Smooth muscle cell (in vitro differentiated cells): Measurements from ENCODE around the gene SOS1. TPM values are rescaled to one million over a fixed set of nuclear protein-coding genes. Genes with fewer than 3 reads are reported as not detected.

Source experiments
- DNase-seq: peaks from one replicate; lab custom pipeline; 2025; ENCODE audit not compliant: unreplicated experiment; lab: John Stamatoyannopoulos, UW
- H2AFZ ChIP-seq: fragments of 200-600 bp; sonication (generic); 2 replicates; pipeline ENCODE4 v1.6.0; 2016; ENCODE audit warnings: antibody characterized with exemption, low read depth, mild to moderate bottlenecking
- H3F3A ChIP-seq: fragments of 200-600 bp; sonication (generic); 2 replicates; pipeline ENCODE4 v1.6.0; 2017; ENCODE audit warnings: antibody characterized with exemption, low read depth
- H3K27ac ChIP-seq: fragments of 200-600 bp; sonication (generic); 2 replicates; pipeline ENCODE4 v1.5.1; 2016; ENCODE audit warnings: low read depth, mild to moderate bottlenecking
- H3K27me3 ChIP-seq: fragments of 200-600 bp; sonication (generic); 2 replicates; pipeline ENCODE4 v1.6.1; 2016; ENCODE audit warnings: low read depth, mild to moderate bottlenecking
- H3K36me3 ChIP-seq: fragments of 200-600 bp; sonication (generic); 2 replicates; pipeline ENCODE4 v1.5.1; 2016; ENCODE audit warnings: low read depth
- H3K4me1 ChIP-seq: fragments of 200-600 bp; sonication (generic); 2 replicates; pipeline ENCODE4 v1.5.1; 2016; ENCODE audit warnings: low read depth
- H3K4me2 ChIP-seq: fragments of 200-600 bp; sonication (generic); 2 replicates; pipeline ENCODE4 v1.6.0; 2016; ENCODE audit warnings: mild to moderate bottlenecking
- H3K4me3 ChIP-seq: fragments of 200-600 bp; sonication (generic); 2 replicates; pipeline ENCODE4 v1.5.1; 2016; ENCODE audit warnings: mild to moderate bottlenecking
- H3K79me2 ChIP-seq: fragments of 200-600 bp; sonication (generic); 2 replicates; pipeline ENCODE4 v1.6.0; 2016; ENCODE audit warnings: low read depth, mild to moderate bottlenecking
- H3K9ac ChIP-seq: fragments of 200-600 bp; sonication (generic); 2 replicates; pipeline ENCODE4 v1.6.0; 2016; ENCODE audit warnings: low read depth
- H3K9me3 ChIP-seq: fragments of 200-600 bp; sonication (generic); replicated peaks from 2 replicates; pipeline ENCODE4 v1.5.1; 2016; ENCODE audit warnings: low read depth
- H4K20me1 ChIP-seq: fragments of 200-600 bp; sonication (generic); 2 replicates; pipeline ENCODE4 v1.6.0; 2016; ENCODE audit warnings: low read depth
- CTCF ChIP-seq: fragments of 200-600 bp; sonication (generic); IDR thresholded peaks from 2 replicates; pipeline ENCODE4 v1.5.1; 2017; ENCODE audit warnings: borderline replicate concordance, mild to moderate bottlenecking, antibody characterized with exemption; ENCODE audit not compliant: insufficient read depth, poor library complexity, severe bottlenecking
- WGBS: methylation state at CpG from one replicate; pipeline ENCODE4 v1.1.7; 2016; ENCODE audit warnings: low lambda C conversion rate; 5-methylcytosine and 5-hydroxymethylcytosine counted together
- polyA plus RNA-seq: library from polyadenylated mRNA; unstranded; fragments of >200 nt; fragmentation: Nextera tagmentation; extraction: Ambion mirVana; gene quantifications from 2 replicates; pipeline ENCODE4 v1.2.1, GENCODE V29; 2016
- total RNA-seq: library from RNA; depleted of rRNA; stranded (reverse); fragments of >200 nt; gene quantifications from 2 replicates; pipeline ENCODE4 v1.2.3, GENCODE V29; 2014

Gene SOS1
- total and polyA plus RNA-seq, 2 experiments from 2014 or later = 8.4 to 34.0 TPM

- Histone ChIP-seq H3K4me3 (no peak overlapping the region), H3K27me3 (no peaks in the 10 kb centered on the region), H3K9me3 (no peaks in the 10 kb centered on the region), H3K27ac (no peak overlapping the region), H3K4me2 (no peak overlapping the region), H3K4me1 (no peaks in the 10 kb centered on the region), H2AFZ (no peak overlapping the region), H3K9ac (no peak overlapping the region), H3F3A (no peaks in the 10 kb centered on the region), H3K79me2 (no peaks in the 10 kb centered on the region), H3K36me3 (peaks cover 18% of the 10 kb centered on the region), H4K20me1 (no peaks in the 10 kb centered on the region)
- no peak for DNase-seq
- TF ChIP-seq CTCF = no peak
- 76% methylated on average over 5 of the region's 5 CpGs for WGBS
Measured at GRCh38 chr2:39007875-39008504, 112.9 kb downstream of the SOS1 start.

GRCh38 chr2:39000552-39000951 is 120.3 kb downstream of the SOS1 start:
- H3K9ac ChIP-seq = no peak overlapping the region
- H3K9me3 ChIP-seq = no peaks in the 10 kb centered on the region
- H3K4me2 ChIP-seq = no peak overlapping the region
- H2AFZ ChIP-seq = no peak overlapping the region
- no peak for DNase-seq
- TF ChIP-seq CTCF = no peak
- no peaks in the 10 kb centered on the region for H3F3A ChIP-seq
- no peak overlapping the region for H3K4me3 ChIP-seq
- H4K20me1 ChIP-seq = no peaks in the 10 kb centered on the region
- 72% methylated on average over 2 of the region's 2 CpGs for WGBS
- H3K27ac ChIP-seq = no peak overlapping the region
- peaks cover 9% of the 10 kb centered on the region for H3K4me1 ChIP-seq
- H3K36me3 ChIP-seq = peaks cover 8% of the 10 kb centered on the region
- H3K27me3 ChIP-seq = no peaks in the 10 kb centered on the region
- H3K79me2 ChIP-seq = no peaks in the 10 kb centered on the region

GRCh38 chr2:38997781-38998180 is 123.1 kb downstream of the SOS1 start:
- WGBS = 47% methylated on average over 4 of the region's 4 CpGs
- no peak for TF ChIP-seq CTCF
- Histone ChIP-seq H3K27ac (peak overlapping the region; percentile 8), H3K9me3 (no peaks in the 10 kb centered on the region), H3K9ac (no peak overlapping the region), H3F3A (no peaks in the 10 kb centered on the region), H2AFZ (no peak overlapping the region), H3K79me2 (no peaks in the 10 kb centered on the region), H3K4me3 (no peak overlapping the region), H3K4me2 (peak overlapping the region; percentile 34), H3K27me3 (no peaks in the 10 kb centered on the region), H4K20me1 (no peaks in the 10 kb centered on the region), H3K36me3 (peaks cover 19% of the 10 kb centered on the region), H3K4me1 (peaks cover 9% of the 10 kb centered on the region)
- no peak for DNase-seq

- H3K4me1 ChIP-seq = peaks cover 10% of the 10 kb centered on the region
- no peak for DNase-seq
- WGBS = 89% methylated on average over 2 of the region's 2 CpGs
- peaks cover 17% of the 10 kb centered on the region for H3K36me3 ChIP-seq
- no peaks in the 10 kb centered on the region for H3K9me3 ChIP-seq
- no peak for TF ChIP-seq CTCF
- H3F3A ChIP-seq = no peaks in the 10 kb centered on the region
- H2AFZ ChIP-seq = no peak overlapping the region
- peak overlapping the region; percentile 49 for H3K27ac ChIP-seq
- no peak overlapping the region for H3K4me3 ChIP-seq
- H3K4me2 ChIP-seq = no peak overlapping the region
- H3K27me3 ChIP-seq = no peaks in the 10 kb centered on the region
- H3K9ac ChIP-seq = no peak overlapping the region
- no peaks in the 10 kb centered on the region for H4K20me1 ChIP-seq
- H3K79me2 ChIP-seq = no peaks in the 10 kb centered on the region
Measured at GRCh38 chr2:38991899-38992298, 129.0 kb downstream of the SOS1 start.
